ENCODE results near the gene BCKDHA. TPM values are rescaled to one million over a fixed set of nuclear protein-coding genes. Genes with fewer than 3 reads are reported as not detected.

Gene BCKDHA
- total RNA-seq, 2 experiments from 2014 or later: 16.8 to 66.4 TPM

- ChIA-PET POLR2A (no interaction called here), CTCF (ENCODE audit: unreplicated experiment) (no interaction called here)
- no peak within 1 kb of the TSS for H3K4me3 ChIP-seq (ENCODE audit: low read depth, low read length, poor library complexity, severe bottlenecking)
- intact Hi-C loops (cut with micrococcal nuclease; ENCODE audit: unreplicated experiment): no loop called here
- H3K27ac ChIP-seq (ENCODE audit: low read depth, low read length, poor library complexity, severe bottlenecking): no peak within 1 kb of the TSS
- H2AFZ ChIP-seq (ENCODE audit: low read length): no peak within 1 kb of the TSS
- no peaks in the 10 kb centered on the region for H4K20me1 ChIP-seq (ENCODE audit: insufficient read depth, low read length)
- H3K4me1 ChIP-seq (ENCODE audit: insufficient read depth, low read length, poor library complexity, severe bottlenecking): peaks cover 13% of the 10 kb centered on the region
- no peaks in the 10 kb centered on the region for H3K9me3 ChIP-seq (ENCODE audit: low read length)
- DNase-seq (ENCODE audit: low spot score): no peak
- BruUV-seq (replicated peaks): no TSS peak
- no peaks in the 10 kb centered on the region for H3K79me2 ChIP-seq (ENCODE audit: insufficient read depth, low read depth, low read length)
- H3K4me2 ChIP-seq (ENCODE audit: low read length): no peak within 1 kb of the TSS
- no peaks in the 10 kb centered on the region for H3K36me3 ChIP-seq (ENCODE audit: insufficient read depth, low read length)
- TF ChIP-seq CTCF (conservative IDR thresholded peaks at IDR 0.05; ENCODE audit: low read length) (no peak), EZH2phosphoT487 (IDR thresholded peaks at IDR 0.05; ENCODE audit: borderline replicate concordance, low read depth, low read length) (no peak)
- H3K9me2 ChIP-seq (ENCODE audit: insufficient read depth, low read length): no peaks in the 10 kb centered on the region
Measured at GRCh38 chr19:41376241-41376997, 21.2 kb upstream of the BCKDHA start, which contains the start of gene TMEM91. Gene TMEM91 (plus strand): TSS chr19:41376533. CDS start chr19:41378310, 1,777 bp downstream.

GRCh38 chr19:41376998-41377365 is 20.6 kb upstream of the BCKDHA start:
- CTCF ChIA-PET (ENCODE audit: unreplicated experiment): no interaction called here
- H3K4me3 ChIP-seq (ENCODE audit: low read depth, low read length, poor library complexity, severe bottlenecking): no peak overlapping the region
- POLR2A ChIA-PET: no interaction called here

More at GRCh38 chr19:41376998-41377365, 20.6 kb upstream of the BCKDHA start:
- Histone ChIP-seq H3K27ac (ENCODE audit: low read depth, low read length, poor library complexity, severe bottlenecking) (no peak overlapping the region), H3K4me2 (ENCODE audit: low read length) (no peak overlapping the region), H3K9me2 (ENCODE audit: insufficient read depth, low read length) (no peaks in the 10 kb centered on the region), H3K36me3 (ENCODE audit: insufficient read depth, low read length) (no peaks in the 10 kb centered on the region), H3K4me1 (ENCODE audit: insufficient read depth, low read length, poor library complexity, severe bottlenecking) (peaks cover 13% of the 10 kb centered on the region), H3K79me2 (ENCODE audit: insufficient read depth, low read depth, low read length) (no peaks in the 10 kb centered on the region), H2AFZ (ENCODE audit: low read length) (no peak overlapping the region), H4K20me1 (ENCODE audit: insufficient read depth, low read length) (no peaks in the 10 kb centered on the region), H3K9me3 (ENCODE audit: low read length) (no peaks in the 10 kb centered on the region)
- no peak for DNase-seq (ENCODE audit: low spot score)
- BruUV-seq (replicated peaks): no TSS peak
- intact Hi-C loops (cut with micrococcal nuclease; ENCODE audit: unreplicated experiment): no loop called here
- TF ChIP-seq EZH2phosphoT487 (IDR thresholded peaks at IDR 0.05; ENCODE audit: borderline replicate concordance, low read depth, low read length) (no peak), CTCF (conservative IDR thresholded peaks at IDR 0.05; ENCODE audit: low read length) (no peak)

Data from OCI-LY7 (cell line).